Measurements from ENCODE around the gene CACNB2. TPM values are rescaled to one million over a fixed set of nuclear protein-coding genes. Genes with fewer than 3 reads are reported as not detected.

CACNB2 gene
- total and polyA plus RNA-seq, 4 experiments from 2014 or later: 0.36 to 0.81 TPM; not detected in 2

DNA sequence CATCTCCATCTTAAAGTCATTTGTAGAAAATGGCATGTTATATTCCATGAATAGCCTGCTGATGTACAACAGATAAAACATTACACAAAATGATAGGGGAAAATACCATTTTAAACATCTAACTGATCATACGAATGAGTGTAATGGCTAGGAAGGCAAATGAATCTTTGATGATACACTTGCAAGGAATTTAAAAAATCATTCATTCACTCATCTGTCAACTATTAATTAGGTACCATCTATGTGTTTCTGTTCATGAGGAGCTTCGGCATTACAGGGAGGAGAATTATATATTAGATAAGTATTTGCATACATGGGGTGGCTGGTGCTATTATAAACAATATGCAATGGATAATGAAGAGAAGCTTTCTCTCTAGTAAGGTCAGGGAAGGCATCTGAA is 183.7 kb downstream of the CACNB2 start:
- Mint-ChIP-seq H3K4me1 (no peaks in the 10 kb centered on the region), H3K4me3 (no peak overlapping the region), H3K36me3 (no peaks in the 10 kb centered on the region), H3K27me3 (no peaks in the 10 kb centered on the region), H3K27ac (no peak overlapping the region), H3K9me3 (peaks cover 0 to 3% (median 0%) of the 10 kb centered on the region in 8 donors)
- POLR2A ChIA-PET (ENCODE audit: partially characterized antibody): no interaction called here
- H3K36me3 ChIP-seq (ENCODE audit: insufficient read depth, low read length): no peaks in the 10 kb centered on the region
- H3K4me3 ChIP-seq (ENCODE audit: low read length in 2 of 2): no peak overlapping the region
- CTCF ChIA-PET (ENCODE audit: partially characterized antibody): no interaction called here
- no peaks in the 10 kb centered on the region for H3K9me3 ChIP-seq (ENCODE audit: control insufficient read depth in 1 of 2, low read length in 2 of 2)
- no peak for DNase-seq
- H3K27me3 ChIP-seq (ENCODE audit: insufficient read depth, low read length): no peaks in the 10 kb centered on the region
- H3K27ac ChIP-seq (ENCODE audit: low read depth, low read length): no peak overlapping the region
- intact Hi-C loops (cut with micrococcal nuclease): no loop called here
- H3K4me1 ChIP-seq (ENCODE audit: insufficient read depth, low read length): no peaks in the 10 kb centered on the region

DNA sequence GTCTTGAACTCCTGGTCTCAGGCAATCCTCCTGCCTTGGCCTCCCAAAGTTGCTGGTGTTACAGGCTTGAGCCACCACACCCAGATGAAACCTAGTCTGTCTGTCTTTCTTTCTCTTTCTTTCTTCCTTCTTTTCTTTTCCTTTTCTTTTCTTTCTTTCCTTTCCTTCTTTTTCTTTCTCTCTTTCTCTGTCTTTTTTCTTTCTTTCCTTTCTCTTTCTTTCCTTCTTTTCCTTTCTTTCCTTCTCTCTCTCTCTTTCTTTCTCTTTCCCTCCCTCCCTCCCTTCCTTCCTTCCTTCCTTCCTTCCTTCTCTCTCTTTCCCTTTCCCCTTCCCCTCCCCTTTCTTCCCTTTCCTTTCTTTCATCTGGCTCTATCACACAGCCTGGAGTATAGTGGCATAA is 185.2 kb downstream of the CACNB2 start:
- Mint-ChIP-seq H3K9me3 (no peaks in the 10 kb centered on the region), H3K36me3 (no peaks in the 10 kb centered on the region), H3K4me3 (no peak overlapping the region), H3K27ac (no peak overlapping the region), H3K27me3 (no peaks in the 10 kb centered on the region), H3K4me1 (no peaks in the 10 kb centered on the region)
- Histone ChIP-seq H3K9me3 (ENCODE audit: control insufficient read depth in 1 of 2, low read length in 2 of 2) (no peaks in the 10 kb centered on the region), H3K27ac (ENCODE audit: low read depth, low read length) (no peak overlapping the region), H3K36me3 (ENCODE audit: insufficient read depth, low read length) (no peaks in the 10 kb centered on the region), H3K4me3 (ENCODE audit: low read length in 2 of 2) (no peak overlapping the region), H3K27me3 (ENCODE audit: insufficient read depth, low read length) (no peaks in the 10 kb centered on the region), H3K4me1 (ENCODE audit: insufficient read depth, low read length) (no peaks in the 10 kb centered on the region)
- POLR2A ChIA-PET (ENCODE audit: partially characterized antibody): no interaction called here
- CTCF ChIA-PET (ENCODE audit: partially characterized antibody): no interaction called here
- no peak for DNase-seq
- intact Hi-C loops (cut with micrococcal nuclease): no loop called here

GRCh38 chr10:18325889-18326531 is 185.8 kb downstream of the CACNB2 start:
- intact Hi-C loops (cut with micrococcal nuclease): no loop called here
- no peak for DNase-seq
- ChIA-PET POLR2A (ENCODE audit: partially characterized antibody) (no interaction called here), CTCF (ENCODE audit: partially characterized antibody) (no interaction called here)
- H3K9me3 ChIP-seq (ENCODE audit: control insufficient read depth in 1 of 2, low read length in 2 of 2): no peaks in the 10 kb centered on the region
- Mint-ChIP-seq H3K4me3 (no peak overlapping the region), H3K27ac (no peak overlapping the region), H3K36me3 (no peaks in the 10 kb centered on the region), H3K27me3 (no peaks in the 10 kb centered on the region), H3K4me1 (no peaks in the 10 kb centered on the region), H3K9me3 (no peaks in the 10 kb centered on the region)
- no peak overlapping the region for H3K27ac ChIP-seq (ENCODE audit: low read depth, low read length)
- H3K27me3 ChIP-seq (ENCODE audit: insufficient read depth, low read length): no peaks in the 10 kb centered on the region
- no peaks in the 10 kb centered on the region for H3K36me3 ChIP-seq (ENCODE audit: insufficient read depth, low read length)
- no peaks in the 10 kb centered on the region for H3K4me1 ChIP-seq (ENCODE audit: insufficient read depth, low read length)
- no peak overlapping the region for H3K4me3 ChIP-seq (ENCODE audit: low read length in 2 of 2)

DNA sequence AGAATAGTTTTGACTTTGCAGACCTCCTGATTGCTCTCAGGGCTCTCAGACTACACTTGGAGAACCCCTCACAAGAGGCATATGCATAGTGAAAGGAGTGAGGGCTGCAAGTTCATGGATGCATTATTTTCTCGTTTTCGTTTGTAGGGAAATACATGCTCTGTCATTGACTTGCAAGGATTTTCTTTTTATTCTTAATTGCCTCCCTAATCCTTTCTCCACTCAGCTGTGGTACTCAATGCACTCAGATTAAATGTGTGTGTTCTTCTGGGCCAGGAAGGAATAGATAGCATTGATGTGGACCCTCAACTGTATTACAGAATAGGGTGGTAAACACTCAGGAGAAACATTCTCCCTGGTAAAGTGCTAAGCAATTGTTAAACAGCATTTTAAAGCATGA is 188.7 kb downstream of the CACNB2 start:
- Mint-ChIP-seq H3K27me3 (peaks cover 0 to 2% of the 10 kb centered on the region in 2 donors), H3K27ac (no peak overlapping the region), H3K9me3 (no peaks in the 10 kb centered on the region), H3K4me3 (no peak overlapping the region), H3K36me3 (no peaks in the 10 kb centered on the region), H3K4me1 (no peaks in the 10 kb centered on the region)
- no peak overlapping the region for H3K4me3 ChIP-seq (ENCODE audit: low read length in 2 of 2)
- no peaks in the 10 kb centered on the region for H3K27me3 ChIP-seq (ENCODE audit: insufficient read depth, low read length)
- H3K27ac ChIP-seq (ENCODE audit: low read depth, low read length): no peak overlapping the region
- intact Hi-C loops (cut with micrococcal nuclease): no loop called here
- H3K9me3 ChIP-seq (ENCODE audit: control insufficient read depth in 1 of 2, low read length in 2 of 2): no peaks in the 10 kb centered on the region
- POLR2A ChIA-PET (ENCODE audit: partially characterized antibody): no interaction called here
- H3K36me3 ChIP-seq (ENCODE audit: insufficient read depth, low read length): no peaks in the 10 kb centered on the region
- CTCF ChIA-PET (ENCODE audit: partially characterized antibody): no interaction called here
- no peak for DNase-seq
- no peaks in the 10 kb centered on the region for H3K4me1 ChIP-seq (ENCODE audit: insufficient read depth, low read length)

GRCh38 chr10:18332048-18332447 is 191.8 kb downstream of the CACNB2 start:
- no peaks in the 10 kb centered on the region for H3K27me3 ChIP-seq (ENCODE audit: insufficient read depth, low read length)
- no peak overlapping the region for H3K4me3 Mint-ChIP-seq
- H3K27ac ChIP-seq (ENCODE audit: low read depth, low read length): no peak overlapping the region
- no peaks in the 10 kb centered on the region for H3K9me3 Mint-ChIP-seq
- H3K4me3 ChIP-seq (ENCODE audit: low read length in 2 of 2): no peak overlapping the region
- no peaks in the 10 kb centered on the region for H3K4me1 Mint-ChIP-seq
- no peak overlapping the region for H3K27ac Mint-ChIP-seq
- ChIA-PET POLR2A (ENCODE audit: partially characterized antibody) (no interaction called here), CTCF (ENCODE audit: partially characterized antibody) (no interaction called here)
- H3K27me3 Mint-ChIP-seq: peaks cover 1 to 2% of the 10 kb centered on the region in 2 donors
- DNase-seq: no peak
- intact Hi-C loops (cut with micrococcal nuclease): no loop called here
- H3K9me3 ChIP-seq (ENCODE audit: control insufficient read depth in 1 of 2, low read length in 2 of 2): no peaks in the 10 kb centered on the region
- H3K4me1 ChIP-seq (ENCODE audit: insufficient read depth, low read length): no peaks in the 10 kb centered on the region
- no peaks in the 10 kb centered on the region for H3K36me3 ChIP-seq (ENCODE audit: insufficient read depth, low read length)
- H3K36me3 Mint-ChIP-seq: no peaks in the 10 kb centered on the region

DNA sequence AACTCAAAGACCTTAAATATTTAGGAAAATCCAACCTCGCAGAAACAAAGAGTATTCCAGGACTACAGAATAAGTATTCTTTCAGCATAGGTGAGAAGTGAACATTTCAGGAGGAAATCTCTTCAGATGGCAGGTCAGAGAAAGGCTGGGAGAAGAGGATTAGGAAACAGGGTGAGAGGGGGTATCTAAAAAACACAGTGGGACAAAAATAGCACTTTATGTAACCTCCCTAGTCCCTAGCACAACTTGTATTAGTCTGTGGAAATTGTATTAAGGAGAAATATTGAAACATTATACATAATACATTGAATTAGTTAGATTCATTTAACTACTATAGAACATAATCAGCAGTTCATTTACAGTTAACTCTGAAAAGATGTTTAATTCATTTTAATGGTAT is 192.3 kb downstream of the CACNB2 start:
- H3K27ac Mint-ChIP-seq: no peak overlapping the region
- no peaks in the 10 kb centered on the region for H3K9me3 Mint-ChIP-seq
- Histone ChIP-seq H3K27ac (ENCODE audit: low read depth, low read length) (no peak overlapping the region), H3K4me3 (ENCODE audit: low read length in 2 of 2) (no peak overlapping the region), H3K9me3 (ENCODE audit: control insufficient read depth in 1 of 2, low read length in 2 of 2) (no peaks in the 10 kb centered on the region), H3K4me1 (ENCODE audit: insufficient read depth, low read length) (no peaks in the 10 kb centered on the region), H3K27me3 (ENCODE audit: insufficient read depth, low read length) (no peaks in the 10 kb centered on the region), H3K36me3 (ENCODE audit: insufficient read depth, low read length) (no peaks in the 10 kb centered on the region)
- DNase-seq: no peak
- no peak overlapping the region for H3K4me3 Mint-ChIP-seq
- peaks cover 1 to 2% of the 10 kb centered on the region in 2 donors for H3K27me3 Mint-ChIP-seq
- no peaks in the 10 kb centered on the region for H3K36me3 Mint-ChIP-seq
- H3K4me1 Mint-ChIP-seq: no peaks in the 10 kb centered on the region
- POLR2A ChIA-PET (ENCODE audit: partially characterized antibody): no interaction called here
- intact Hi-C loops (cut with micrococcal nuclease): no loop called here
- CTCF ChIA-PET (ENCODE audit: partially characterized antibody): no interaction called here

DNA sequence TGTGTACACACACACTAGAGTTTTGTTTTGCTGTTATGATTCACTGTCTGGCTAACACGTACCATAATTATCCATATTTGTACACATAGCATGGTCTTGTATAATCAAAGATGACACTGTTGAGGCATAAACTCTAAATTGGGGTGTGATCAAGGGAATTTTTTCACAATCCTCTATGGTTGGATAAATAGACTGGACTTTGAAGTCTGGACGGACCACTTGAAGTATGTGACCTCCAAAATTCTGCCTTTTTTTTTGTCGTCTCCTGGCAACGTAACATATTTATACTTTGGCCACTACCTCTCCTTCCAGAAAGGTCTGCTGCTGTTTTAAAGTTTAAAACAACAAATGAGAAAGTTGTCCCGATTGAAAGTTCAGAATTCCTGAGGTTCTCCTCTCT is 193.4 kb downstream of the CACNB2 start:
- intact Hi-C loops (cut with micrococcal nuclease): no loop called here
- Histone ChIP-seq H3K36me3 (ENCODE audit: insufficient read depth, low read length) (no peaks in the 10 kb centered on the region), H3K9me3 (ENCODE audit: control insufficient read depth in 1 of 2, low read length in 2 of 2) (no peaks in the 10 kb centered on the region), H3K27me3 (ENCODE audit: insufficient read depth, low read length) (no peaks in the 10 kb centered on the region), H3K27ac (ENCODE audit: low read depth, low read length) (no peak overlapping the region), H3K4me1 (ENCODE audit: insufficient read depth, low read length) (no peaks in the 10 kb centered on the region), H3K4me3 (ENCODE audit: low read length in 2 of 2) (no peak overlapping the region)
- Mint-ChIP-seq H3K27me3 (peaks cover 1 to 2% of the 10 kb centered on the region in 2 donors), H3K4me3 (no peak overlapping the region), H3K4me1 (no peaks in the 10 kb centered on the region), H3K27ac (no peak overlapping the region), H3K9me3 (peaks cover 0 to 2% (median 0%) of the 10 kb centered on the region in 8 donors), H3K36me3 (no peaks in the 10 kb centered on the region)
- POLR2A ChIA-PET (ENCODE audit: partially characterized antibody): no interaction called here
- CTCF ChIA-PET (ENCODE audit: partially characterized antibody): no interaction called here
- no peak for DNase-seq
